Osteocyte (in vitro differentiated cells): ENCODE results near the gene ZNF593OS. TPM values are rescaled to one million over a fixed set of nuclear protein-coding genes. Genes with fewer than 3 reads are reported as not detected.

Source experiments
- DNase-seq: peaks from one replicate; pipeline ENCODE4 v3.0.0; 2021; ENCODE audit warnings: mixed read lengths; ENCODE audit not compliant: unreplicated experiment; ENCODE audit errors: extremely low spot score
- H3K27ac Mint-ChIP-seq: one replicate; pipeline ENCODE4 v1.8.0; 2021; ENCODE audit warnings: mild to moderate bottlenecking, mixed read lengths; ENCODE audit not compliant: unreplicated experiment
- H3K27me3 Mint-ChIP-seq: one replicate; pipeline ENCODE4 v1.8.0; 2021; ENCODE audit warnings: mixed read lengths; ENCODE audit not compliant: unreplicated experiment
- H3K36me3 Mint-ChIP-seq: one replicate; pipeline ENCODE4 v1.8.0; 2021; ENCODE audit warnings: mixed read lengths; ENCODE audit not compliant: unreplicated experiment
- H3K4me1 Mint-ChIP-seq: one replicate; pipeline ENCODE4 v1.8.0; 2021; ENCODE audit warnings: mixed read lengths; ENCODE audit not compliant: unreplicated experiment
- H3K4me3 Mint-ChIP-seq: one replicate; pipeline ENCODE4 v1.8.0; 2021; ENCODE audit warnings: mild to moderate bottlenecking, moderate library complexity, mixed read lengths; ENCODE audit not compliant: unreplicated experiment
- H3K9me3 Mint-ChIP-seq: one replicate; pipeline ENCODE4 v1.8.0; 2021; ENCODE audit warnings: mixed read lengths; ENCODE audit not compliant: unreplicated experiment
- total RNA-seq: library from RNA; stranded (reverse); gene quantifications from 2 replicates; pipeline ENCODE4 v1.2.1, GENCODE V29; 2021
- TF ChIP-seq, protein P1 (sequence below): fragments of 200-600 bp; sonication (generic); IDR thresholded peaks from 2 replicates; pipeline ENCODE4 v1.5.0; 2021; ENCODE audit warnings: antibody characterized with exemption, mild to moderate bottlenecking, moderate library complexity

The ZNF593OS gene
- total RNA-seq, 1 donor from 2014 or later, result not detected

DNA sequence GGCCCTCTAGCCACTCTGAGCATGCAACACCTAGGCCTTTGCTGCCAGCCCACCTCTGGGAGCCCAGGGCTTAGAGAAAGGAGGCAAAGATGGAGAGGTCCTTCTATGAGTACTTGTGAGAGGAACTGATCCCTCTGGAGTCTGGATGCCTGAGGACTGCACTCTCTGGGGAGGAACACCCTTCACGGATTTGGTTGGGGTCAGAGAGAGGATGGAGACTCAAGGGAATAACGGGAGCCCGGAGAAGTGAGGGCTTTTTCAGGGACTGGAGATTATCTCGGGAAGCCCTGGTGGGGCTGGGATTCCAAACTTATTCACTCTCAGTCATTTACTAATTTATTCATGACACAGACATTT, 2.5 kb downstream of the ZNF593OS start:
- TF ChIP-seq, protein P1, sequence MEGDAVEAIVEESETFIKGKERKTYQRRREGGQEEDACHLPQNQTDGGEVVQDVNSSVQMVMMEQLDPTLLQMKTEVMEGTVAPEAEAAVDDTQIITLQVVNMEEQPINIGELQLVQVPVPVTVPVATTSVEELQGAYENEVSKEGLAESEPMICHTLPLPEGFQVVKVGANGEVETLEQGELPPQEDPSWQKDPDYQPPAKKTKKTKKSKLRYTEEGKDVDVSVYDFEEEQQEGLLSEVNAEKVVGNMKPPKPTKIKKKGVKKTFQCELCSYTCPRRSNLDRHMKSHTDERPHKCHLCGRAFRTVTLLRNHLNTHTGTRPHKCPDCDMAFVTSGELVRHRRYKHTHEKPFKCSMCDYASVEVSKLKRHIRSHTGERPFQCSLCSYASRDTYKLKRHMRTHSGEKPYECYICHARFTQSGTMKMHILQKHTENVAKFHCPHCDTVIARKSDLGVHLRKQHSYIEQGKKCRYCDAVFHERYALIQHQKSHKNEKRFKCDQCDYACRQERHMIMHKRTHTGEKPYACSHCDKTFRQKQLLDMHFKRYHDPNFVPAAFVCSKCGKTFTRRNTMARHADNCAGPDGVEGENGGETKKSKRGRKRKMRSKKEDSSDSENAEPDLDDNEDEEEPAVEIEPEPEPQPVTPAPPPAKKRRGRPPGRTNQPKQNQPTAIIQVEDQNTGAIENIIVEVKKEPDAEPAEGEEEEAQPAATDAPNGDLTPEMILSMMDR, result no peak
- Mint-ChIP-seq H3K9me3 (no peaks in the 10 kb centered on the region), H3K27me3 (no peaks in the 10 kb centered on the region), H3K27ac (peak overlapping the region; percentile 56), H3K36me3 (no peaks in the 10 kb centered on the region), H3K4me3 (peak overlapping the region; percentile 57), H3K4me1 (peaks cover 17% of the 10 kb centered on the region)
- DNase-seq, result no peak

DNA sequence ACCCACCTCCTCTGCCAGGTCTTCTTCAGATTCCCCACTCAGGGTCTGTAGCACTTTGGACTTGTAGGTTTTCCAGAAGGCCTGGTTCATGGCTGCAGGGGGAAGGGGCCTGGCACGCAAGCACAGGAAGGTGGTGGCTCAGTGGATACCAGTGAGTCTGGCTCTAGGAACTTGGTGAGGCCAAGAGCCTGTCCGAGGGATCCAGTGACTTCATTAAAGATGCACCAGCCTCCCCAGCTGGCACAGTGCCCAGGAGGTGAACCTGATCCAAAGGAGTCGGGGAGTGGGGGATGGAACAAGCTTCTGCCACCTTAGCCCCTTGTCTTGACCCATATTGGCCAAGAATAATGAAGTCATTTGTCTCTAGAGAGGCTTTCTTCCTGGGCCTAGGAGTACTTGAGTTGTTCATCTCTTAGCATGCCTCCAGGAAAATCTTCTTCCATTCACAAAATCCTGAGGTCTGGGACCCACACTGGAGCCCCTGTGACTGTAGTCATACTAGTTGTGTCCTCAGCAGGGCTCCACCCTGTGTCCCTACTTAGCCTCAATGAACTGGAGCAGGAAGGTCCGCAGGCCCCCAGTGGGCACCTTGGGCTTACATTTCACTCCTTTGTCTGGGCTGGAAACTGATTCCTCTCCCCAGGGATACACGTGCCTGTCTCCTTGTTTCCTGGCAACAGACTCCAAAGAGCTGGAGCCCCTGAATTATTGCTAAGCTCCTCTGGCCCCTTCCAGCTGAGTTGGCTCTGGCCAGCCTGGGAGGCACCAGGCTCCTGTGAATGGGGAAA, 3.0 kb downstream of the ZNF593OS start, which contains the start of gene C1orf232:
TSS of gene C1orf232 (minus strand) at position 554 of the 788 bp plus-strand sequence. CDS start at position 90, 464 bp downstream.
- H3K36me3 Mint-ChIP-seq, result no peaks in the 10 kb centered on the region
- no peaks in the 10 kb centered on the region for H3K9me3 Mint-ChIP-seq
- TF ChIP-seq, protein P1, result no peak
- peak within 1 kb of the TSS; percentile 86 for H3K27ac Mint-ChIP-seq
- peak within 1 kb of the TSS; percentile 88 for H3K4me3 Mint-ChIP-seq
- DNase-seq, result no peak
- H3K27me3 Mint-ChIP-seq, result no peaks in the 10 kb centered on the region
- peaks cover 17% of the 10 kb centered on the region for H3K4me1 Mint-ChIP-seq

- TF ChIP-seq, protein P1, result no peak
- no peaks in the 10 kb centered on the region for H3K36me3 Mint-ChIP-seq
- DNase-seq, result no peak
Measured at GRCh38 chr1:26166719-26167281, 4.8 kb downstream of the ZNF593OS start.

DNA sequence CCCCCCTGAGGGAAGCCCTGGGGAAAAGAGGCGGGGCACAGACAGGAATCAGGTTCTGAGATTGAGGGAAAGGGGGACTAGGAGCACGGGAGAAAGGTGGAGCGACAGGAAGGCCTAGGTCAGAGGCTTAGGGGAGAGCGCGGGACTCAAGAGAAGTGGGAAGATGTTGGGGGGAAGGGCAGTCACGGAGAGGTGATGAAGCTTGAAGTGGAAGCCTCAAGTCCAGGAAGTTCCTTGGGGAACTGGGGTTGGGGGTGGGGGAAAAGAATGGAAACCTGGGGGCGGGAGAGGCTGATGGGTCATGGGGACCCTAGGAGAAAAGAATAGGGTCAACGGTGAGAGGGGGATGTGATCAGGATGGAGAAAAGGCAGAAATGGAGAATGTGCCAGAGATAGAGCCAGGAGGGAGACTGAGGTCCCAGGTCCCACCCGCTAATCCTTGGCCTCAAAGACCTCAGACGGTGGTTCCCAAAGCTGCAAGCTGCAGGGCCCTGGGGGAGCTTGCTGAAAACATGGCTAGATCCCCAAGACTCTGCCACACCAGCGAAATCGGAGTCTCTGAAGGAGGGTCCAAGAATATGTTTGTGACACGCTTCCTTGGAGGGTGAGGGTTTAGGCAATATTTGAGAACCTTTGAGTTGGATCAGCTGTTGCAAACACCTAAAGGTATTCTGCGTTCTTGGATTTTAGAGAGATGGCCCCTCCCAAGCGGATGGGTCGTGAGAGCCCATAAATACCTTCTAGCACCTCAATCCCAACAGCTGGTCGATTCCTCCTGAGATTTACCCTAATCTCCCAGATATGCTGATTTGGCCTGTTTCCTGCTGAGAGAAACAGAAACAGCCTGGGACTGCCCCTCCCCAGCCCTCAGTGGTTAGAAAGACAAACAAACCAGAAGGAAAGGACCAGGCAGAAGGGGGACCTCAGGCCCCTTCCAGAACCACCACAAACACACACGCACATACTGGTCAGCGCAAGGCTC, 6.5 kb downstream of the ZNF593OS start:
- H3K36me3 Mint-ChIP-seq, result no peaks in the 10 kb centered on the region
- no peaks in the 10 kb centered on the region for H3K27me3 Mint-ChIP-seq
- TF ChIP-seq, protein P1, result no peak
- peak overlapping the region; percentile 63 for H3K4me3 Mint-ChIP-seq
- no peaks in the 10 kb centered on the region for H3K9me3 Mint-ChIP-seq
- peaks cover 18% of the 10 kb centered on the region for H3K4me1 Mint-ChIP-seq
- DNase-seq, result no peak
- H3K27ac Mint-ChIP-seq, result peak overlapping the region; percentile 38

More at GRCh38 chr1:26166719-26167281, 4.8 kb downstream of the ZNF593OS start:
- Mint-ChIP-seq H3K4me3 (no peak overlapping the region), H3K9me3 (no peaks in the 10 kb centered on the region), H3K4me1 (peaks cover 22% of the 10 kb centered on the region), H3K27ac (no peak overlapping the region), H3K27me3 (no peaks in the 10 kb centered on the region)
